NCI-H446 treated with DMSO at 0.1 percent for 48 hours (cell line): Measurements from ENCODE around the gene RNF167.

Experiments used
- DNase-seq: peaks from one replicate; lab custom pipeline; 2025; lab: John Stamatoyannopoulos, UW

RNF167 gene

GRCh38 chr17:4978726-4979125 is 38.7 kb downstream of the RNF167 start:
- no peak for DNase-seq

- DNase-seq: no peak
These were observed 40.7 kb downstream of the RNF167 start for GRCh38 chr17:4980644-4981216.

GRCh38 chr17:4982305-4982704 is 42.2 kb downstream of the RNF167 start:
- no peak for DNase-seq

GRCh38 chr17:4986403-4986802 is 46.3 kb downstream of the RNF167 start:
- DNase-seq: no peak

GRCh38 chr17:4986951-4987766 is 47.1 kb downstream of the RNF167 start, which contains the start of gene CAMTA2:
Gene CAMTA2 (minus strand): TSS chr17:4987675. CDS start chr17:4986222, 1,453 bp downstream.
- peak; percentile 27 for DNase-seq

GRCh38 chr17:4987767-4988567 is 47.9 kb downstream of the RNF167 start:
- DNase-seq: no peak

- no peak for DNase-seq
These were observed 54.1 kb downstream of the RNF167 start for GRCh38 chr17:4994081-4994595.
